NCI-H2081 treated with DMSO at 0.1 percent for 48 hours (cell line): ENCODE results near the gene CAMK1D.
A peak's percentile ranks its signal among the peaks of the same experiment; 100 is the strongest.
"Not testable (repeated sequence)": the region's sequence is repeated elsewhere in the genome, so short reads cannot be mapped to it uniquely, and the experiment has no call there.

ENCODE experiments used
- DNase-seq: peaks from one replicate; lab custom pipeline; 2025; lab: John Stamatoyannopoulos, UW

Gene CAMK1D

DNA sequence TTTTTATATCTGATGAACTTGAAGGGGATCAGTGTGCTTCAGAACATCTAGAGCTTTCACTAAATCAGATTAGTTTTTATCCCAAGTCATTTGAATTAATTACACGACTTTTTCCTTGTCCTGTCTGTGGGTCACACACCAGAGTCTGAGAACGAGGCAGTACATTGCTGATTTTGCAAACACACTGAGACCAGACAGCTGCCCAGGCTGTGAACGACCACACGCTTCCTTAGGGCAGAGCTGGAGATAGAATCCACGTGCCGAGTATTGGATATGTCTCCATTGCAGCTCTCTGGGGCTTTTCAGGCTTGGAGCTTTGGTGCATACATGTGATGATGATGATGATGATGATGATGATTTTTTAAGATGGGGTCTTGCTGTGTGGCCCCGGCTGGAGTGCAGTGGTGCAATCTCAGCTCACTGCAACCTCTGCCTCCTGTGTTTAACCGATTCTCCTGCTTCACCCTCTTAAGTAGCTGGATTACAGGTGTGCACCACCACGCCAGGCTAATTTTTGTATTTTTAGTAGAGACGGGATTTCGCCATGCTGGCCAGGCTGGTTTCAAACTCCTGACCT lies 81.1 kb downstream of the CAMK1D start:
- DNase-seq = no peak

DNA sequence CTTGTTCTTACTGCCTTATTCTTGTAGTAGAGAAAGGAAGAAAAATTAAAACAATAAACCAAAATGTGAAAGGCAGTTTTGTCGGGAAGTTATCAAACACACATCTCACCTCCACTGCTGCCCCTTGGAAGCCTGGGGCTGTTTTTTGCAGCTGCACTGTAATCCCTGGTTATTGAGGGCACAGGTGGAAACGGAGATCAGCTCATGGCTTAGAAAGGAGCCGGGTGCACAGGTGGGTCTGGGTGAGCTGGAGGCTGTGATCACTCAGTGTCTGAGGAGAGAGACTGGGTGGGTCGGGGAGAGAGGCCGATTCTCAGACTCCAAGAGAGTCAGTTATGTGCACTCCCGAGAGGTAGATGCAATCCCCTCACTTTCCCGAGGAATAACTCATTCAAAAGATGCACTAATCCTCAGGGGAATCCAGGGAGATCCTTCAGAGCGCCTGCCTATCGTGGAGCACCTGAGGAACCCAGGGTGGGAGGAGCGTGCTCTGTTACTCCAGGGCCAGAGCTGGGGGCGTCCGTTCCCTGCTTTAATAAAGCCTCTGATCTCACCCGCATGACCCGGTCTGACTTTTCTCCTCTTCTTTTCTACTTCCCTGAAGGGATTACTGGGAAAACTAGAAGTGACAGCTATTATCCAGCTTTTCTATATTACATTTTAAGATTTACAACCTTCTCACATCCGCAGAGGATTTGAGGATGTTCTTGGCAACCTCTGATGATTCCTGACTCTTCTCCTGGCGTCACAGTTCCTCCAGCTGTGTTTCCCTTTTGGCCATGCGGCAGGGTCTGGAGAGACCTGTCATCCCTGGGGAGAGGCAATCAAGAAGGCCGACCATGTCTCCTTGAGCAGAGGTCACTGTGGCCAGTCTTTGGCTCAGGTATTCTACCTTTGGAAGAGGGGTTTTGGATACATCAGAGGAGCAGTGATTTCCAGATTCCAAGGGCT lies 82.1 kb downstream of the CAMK1D start:
- no peak for DNase-seq

DNA sequence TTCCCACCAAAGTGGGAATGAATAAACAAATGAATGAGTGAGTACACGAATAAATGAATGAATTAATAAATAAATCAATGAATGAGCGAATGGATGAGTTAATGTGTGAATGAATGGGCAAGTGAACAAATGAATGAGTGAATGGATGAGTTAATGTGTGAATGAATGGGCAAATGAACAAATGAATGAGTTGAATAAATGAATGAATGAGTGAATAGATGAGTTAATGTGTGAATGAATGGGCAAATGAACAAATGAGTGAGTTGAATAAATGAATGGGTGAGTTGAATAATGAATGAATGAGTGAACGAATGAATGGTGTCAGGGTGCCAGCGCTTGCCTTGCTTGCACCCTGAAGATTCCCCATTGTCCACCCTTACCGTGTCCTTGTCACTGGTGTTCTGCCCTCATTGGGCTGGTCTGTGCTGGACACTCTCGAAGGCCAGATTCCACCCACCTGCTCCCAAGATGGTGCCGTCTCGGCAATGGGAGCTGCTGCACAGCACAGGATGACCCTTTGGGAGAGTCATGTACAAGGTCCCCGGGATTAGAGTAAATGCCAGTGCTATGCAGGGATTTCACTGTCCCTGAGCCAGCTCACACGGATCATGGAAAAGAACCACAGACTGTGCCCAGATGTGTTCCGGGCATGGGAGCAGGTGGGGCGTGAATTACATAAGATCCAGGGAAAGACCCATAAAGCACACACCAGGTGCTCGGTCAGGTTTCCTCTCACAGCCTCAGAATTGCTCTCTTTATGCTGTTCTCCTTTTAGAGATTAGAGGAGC lies 83.2 kb downstream of the CAMK1D start:
- no peak for DNase-seq

DNA sequence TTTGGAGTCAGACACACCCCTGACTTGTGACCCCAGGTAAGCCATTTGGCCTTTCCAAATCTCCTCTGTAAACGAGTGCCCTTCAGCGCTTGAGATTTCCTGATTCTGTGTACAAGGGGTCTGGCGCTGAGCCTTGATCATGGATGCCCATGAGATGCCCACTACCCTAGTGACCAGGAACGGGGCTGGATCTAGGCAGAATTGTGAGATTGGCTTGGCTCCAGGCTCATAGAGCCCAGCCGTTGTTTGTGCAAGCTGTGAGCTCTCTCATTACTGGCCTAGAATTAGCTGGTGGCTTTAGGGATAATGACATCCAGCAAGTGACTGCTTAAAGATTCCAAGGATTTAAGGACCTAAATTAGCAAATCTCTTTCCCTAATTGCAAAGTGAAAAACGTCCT lies 84.9 kb downstream of the CAMK1D start:
- peak; percentile 38 for DNase-seq

- DNase-seq = not testable (repeated sequence)
Measured at GRCh38 chr10:12434677-12435076, 85.3 kb downstream of the CAMK1D start.

DNA sequence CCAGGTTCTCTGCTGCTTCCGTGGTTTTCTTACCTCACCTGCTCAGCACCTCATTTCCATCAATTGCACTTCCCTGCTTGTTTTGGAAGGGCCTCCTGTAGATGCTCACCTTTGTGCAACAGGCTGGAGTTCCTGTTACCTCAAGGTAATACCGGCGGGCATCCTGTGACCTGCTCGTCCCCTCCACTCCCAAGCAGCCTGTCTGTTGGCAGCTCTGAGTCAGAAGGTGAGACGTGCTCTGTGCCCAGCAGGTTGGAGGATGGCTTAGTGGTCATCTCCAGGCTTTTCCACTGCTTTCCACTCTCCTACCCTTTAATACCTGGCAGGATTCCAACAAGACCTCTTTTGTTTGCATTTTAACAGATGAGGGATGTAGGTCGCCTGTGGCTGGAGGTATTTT lies 86.0 kb downstream of the CAMK1D start:
- DNase-seq = no peak

DNA sequence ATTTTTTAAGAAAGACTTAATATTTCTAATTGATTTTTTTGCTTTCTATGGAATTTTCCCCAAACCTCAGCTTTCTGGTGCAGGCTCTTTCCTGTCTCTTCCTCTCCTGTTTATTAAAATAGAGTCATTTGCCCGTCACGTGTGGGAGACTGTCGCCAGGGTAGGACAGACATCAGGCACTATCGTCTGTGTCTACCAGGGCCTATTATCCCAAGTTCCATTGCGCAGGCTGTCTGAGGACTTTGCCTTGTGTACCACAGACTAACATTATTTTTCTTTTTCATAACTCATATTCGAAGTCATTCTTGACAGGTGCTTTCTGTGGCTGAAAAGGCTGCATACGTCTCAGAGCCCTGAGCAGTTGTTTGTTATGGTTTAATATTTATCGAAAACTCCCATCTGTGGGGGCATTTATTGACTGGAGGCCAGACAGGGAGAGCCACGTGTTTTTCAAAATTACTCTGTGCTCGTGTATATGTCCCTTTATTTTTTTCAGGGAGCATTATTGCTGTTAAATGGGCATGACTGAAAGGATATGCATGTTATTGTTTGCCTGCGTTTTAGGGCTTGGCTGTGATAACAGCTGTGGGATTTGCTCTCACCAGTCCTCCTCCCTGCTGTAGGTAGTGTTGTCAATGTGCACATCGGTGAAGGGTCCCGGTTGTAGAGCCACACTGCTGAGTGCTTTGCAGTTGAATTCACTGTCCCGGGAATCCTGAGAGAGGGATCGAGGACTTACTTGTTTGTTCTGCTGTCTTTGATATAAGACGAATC lies 89.8 kb downstream of the CAMK1D start:
- DNase-seq = no peak

DNA sequence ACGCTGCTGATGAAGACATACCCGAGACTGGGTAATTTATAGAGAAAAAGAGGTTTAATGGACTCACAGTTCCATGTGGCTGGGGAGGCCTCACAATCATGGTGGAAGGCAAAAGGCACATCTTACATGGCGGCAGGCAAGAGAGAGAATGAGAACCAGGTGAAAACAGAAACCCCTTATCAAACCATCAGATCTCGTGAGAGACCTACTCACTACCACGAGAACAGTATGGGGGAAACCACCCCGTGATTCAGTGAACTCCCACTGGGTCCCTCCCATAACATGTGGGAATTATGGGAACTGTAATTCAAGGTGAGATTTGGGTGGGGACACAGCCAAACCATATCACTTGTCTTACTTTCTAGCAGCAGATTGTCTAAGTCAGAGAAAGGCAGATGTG lies 90.4 kb downstream of the CAMK1D start:
- not testable (repeated sequence) for DNase-seq

DNA sequence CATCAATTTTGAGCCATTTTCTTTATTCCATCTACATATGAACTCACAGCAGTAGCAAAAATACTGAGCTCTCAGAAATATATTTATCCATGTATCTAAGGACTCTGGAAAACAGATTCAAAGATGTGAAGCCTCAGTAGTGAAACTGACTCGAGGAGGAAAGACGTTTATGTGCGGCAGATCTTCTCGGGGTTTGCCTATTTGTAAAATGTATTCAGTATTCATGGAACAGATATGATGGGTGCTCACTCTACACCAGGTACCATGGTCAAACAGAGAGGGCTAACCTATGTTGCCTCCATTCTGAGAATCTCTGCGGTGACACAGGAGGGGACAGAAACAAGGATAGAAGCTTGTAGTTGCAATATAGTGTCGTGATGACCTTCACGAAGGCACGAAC lies 93.7 kb downstream of the CAMK1D start:
- DNase-seq = no peak

- no peak for DNase-seq
Measured at GRCh38 chr10:12444981-12445700, 95.8 kb downstream of the CAMK1D start.

DNA sequence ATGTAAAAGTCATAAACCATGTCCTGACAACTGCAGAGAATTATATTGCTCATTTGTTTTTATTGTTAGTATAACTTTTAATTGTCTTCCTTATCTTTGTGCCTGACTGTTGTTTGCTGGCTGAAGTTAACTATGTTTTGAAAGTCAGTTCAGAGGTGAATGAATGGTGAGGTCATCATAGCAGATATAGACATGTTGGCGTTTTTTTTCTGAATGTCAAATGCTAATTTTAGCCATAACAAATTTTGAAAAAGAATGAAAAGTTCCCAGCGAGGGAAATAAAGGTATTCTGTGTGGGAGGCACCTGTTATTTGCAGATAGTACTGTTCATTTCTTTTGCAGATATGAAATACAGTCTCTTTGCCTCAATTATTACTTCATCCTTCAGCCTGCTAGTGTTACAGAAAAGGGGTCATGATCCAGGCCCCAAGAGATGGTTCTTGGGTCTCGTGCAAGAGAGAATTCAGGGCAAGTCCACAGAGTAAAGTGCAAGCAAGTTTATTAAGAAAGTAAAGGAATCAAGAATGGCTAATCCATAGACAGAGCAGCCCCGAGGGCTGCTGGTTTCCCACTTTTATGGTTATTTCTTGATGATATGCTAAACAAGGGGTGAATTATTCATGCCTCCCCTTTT lies 96.5 kb downstream of the CAMK1D start:
- DNase-seq = no peak

- DNase-seq = no peak
Measured at GRCh38 chr10:12448340-12448728, 99.0 kb downstream of the CAMK1D start.

- no peak for DNase-seq
Measured at GRCh38 chr10:12448729-12449391, 99.5 kb downstream of the CAMK1D start.

DNA sequence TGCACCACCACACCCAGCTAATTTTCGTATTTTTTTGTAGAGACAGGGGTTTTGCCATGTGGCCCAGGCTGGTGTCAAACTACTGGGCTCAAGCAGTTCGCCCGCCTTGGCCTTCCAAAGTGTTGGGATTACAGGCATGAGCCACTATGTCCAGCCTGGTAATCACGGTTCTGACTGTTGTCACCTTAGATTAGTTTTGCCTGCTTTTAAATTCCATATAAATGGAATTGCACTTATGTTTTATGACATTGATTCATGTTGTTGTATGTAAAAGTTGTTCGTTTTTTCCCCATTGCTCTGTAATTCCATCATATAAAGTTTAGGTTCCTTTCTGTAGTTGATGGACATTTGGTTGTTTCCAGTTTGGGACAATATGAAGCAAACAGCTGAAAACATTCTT lies 106.0 kb downstream of the CAMK1D start:
- DNase-seq = no peak

DNA sequence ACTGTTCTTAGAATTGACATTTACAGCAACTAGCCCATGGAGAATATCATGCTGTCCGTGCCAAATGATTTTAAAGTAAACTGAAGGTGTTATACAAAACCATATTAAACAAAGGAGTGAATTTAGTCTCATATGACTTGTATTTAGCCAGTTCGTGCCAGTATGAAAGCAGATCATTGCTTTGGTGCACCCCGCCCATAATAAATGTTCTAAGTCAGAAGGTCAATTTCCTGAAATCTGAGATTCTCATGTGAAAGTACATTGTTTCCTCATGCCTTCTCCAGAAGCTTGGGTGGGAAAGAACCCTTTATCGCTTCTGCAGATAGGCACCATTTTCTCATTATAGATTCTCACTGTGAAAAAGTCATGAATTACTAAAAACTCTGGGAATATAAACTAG lies 106.4 kb downstream of the CAMK1D start:
- no peak for DNase-seq

- no peak for DNase-seq
Measured at GRCh38 chr10:12459340-12459739, 110.0 kb downstream of the CAMK1D start.

DNA sequence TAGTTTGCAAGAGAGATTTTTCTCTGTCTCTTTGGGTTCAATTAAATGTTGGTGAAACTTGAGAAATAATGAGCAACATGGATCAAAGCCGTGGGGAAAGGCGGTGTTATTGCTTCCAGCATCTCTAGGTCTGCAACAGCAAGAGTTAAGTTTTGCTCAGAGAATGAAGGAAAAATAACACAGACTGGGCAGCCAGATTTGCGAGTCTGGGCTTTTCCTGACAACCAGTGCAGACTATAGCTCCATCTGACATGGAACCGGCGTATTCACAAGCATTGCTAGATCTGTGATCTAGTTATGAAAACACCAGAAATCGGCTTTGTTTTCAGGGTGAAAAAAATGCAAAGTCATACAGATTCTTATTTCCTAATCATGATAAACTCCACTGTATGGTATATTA lies 110.4 kb downstream of the CAMK1D start:
- DNase-seq = no peak

- no peak for DNase-seq
Measured at GRCh38 chr10:12463459-12463838, 114.1 kb downstream of the CAMK1D start.

- no peak for DNase-seq
Measured at GRCh38 chr10:12465385-12466136, 116.2 kb downstream of the CAMK1D start.
